Gastroesophageal sphincter (tissue), 4 donors: Measurements from ENCODE around the gene MLST8. TPM values are rescaled to one million over a fixed set of nuclear protein-coding genes. Genes with fewer than 3 reads are reported as not detected.
A peak's percentile ranks its signal among the peaks of the same experiment; 100 is the strongest.

Source experiments
- ATAC-seq: fragments of 150-250 bp; one replicate; pipeline ENCODE4 v1.9.1; 2016; ENCODE audit warnings: mild to moderate bottlenecking, moderate library complexity
- H3K27ac ChIP-seq, 4 donors: fragments of 200-600 bp; sonication (generic) in 3 of 4; 1 replicate in 3 of 4; 2 replicates in 1 of 4; pipeline ENCODE4 v1.5.1; 2016 to 2019
- H3K27me3 ChIP-seq: fragments of 200-600 bp; sonication (generic); one replicate; pipeline ENCODE4 v1.5.1; 2019
- H3K36me3 ChIP-seq, 2 donors: fragments of 200-600 bp; sonication (generic); one replicate each; pipeline ENCODE4 v1.5.1; 2019; ENCODE audit warnings: control low read depth in 1 of 2
- H3K4me1 ChIP-seq, 3 donors: fragments of 200-600 bp; sonication (generic); 1 replicate in 2 of 3; 2 replicates in 1 of 3; pipeline ENCODE4 v1.5.1; 2016 to 2019; ENCODE audit warnings: control low read depth in 2 of 3
- H3K4me3 ChIP-seq, 2 donors: fragments of 200-600 bp; sonication (generic); one replicate each; pipeline ENCODE4 v1.5.1; 2019; ENCODE audit warnings: mild to moderate bottlenecking in 1 of 2, moderate library complexity in 1 of 2
- H3K9me3 ChIP-seq, 3 donors: fragments of 200-600 bp; sonication (generic); one replicate each; pipeline ENCODE4 v1.5.1; 2017 to 2019; ENCODE audit warnings: control low read depth in 2 of 3
- EP300 ChIP-seq: sonication (generic); formaldehyde crosslinking; IDR thresholded peaks from one replicate; pipeline ENCODE4 v1.6.1; 2017; ENCODE audit warnings: antibody characterized with exemption, mild to moderate bottlenecking
- POLR2A ChIP-seq, 2 donors: fragments of 450-650 bp; IDR thresholded peaks; one replicate each; pipeline ENCODE4 v1.6.1; 2017; ENCODE audit warnings: antibody characterized with exemption in 2 of 2, mild to moderate bottlenecking in 2 of 2, moderate library complexity in 1 of 2
- POLR2AphosphoS5 ChIP-seq: sonication (generic); formaldehyde crosslinking; IDR thresholded peaks from one replicate; pipeline ENCODE4 v1.6.1; 2017; ENCODE audit warnings: antibody characterized with exemption
- WGBS, 2 donors: methylation state at CpG; one replicate each; pipeline ENCODE4 v1.1.5; 2018; ENCODE audit warnings: low coverage in 1 of 2; 5-methylcytosine and 5-hydroxymethylcytosine counted together
- total RNA-seq, 4 donors: library from RNA; depleted of rRNA; stranded (reverse); fragments of >200 nt; gene quantifications; one replicate each; pipeline ENCODE4 v1.1.0, GENCODE V29; 2016
- TF ChIP-seq, protein P1 (sequence below), 4 experiments: fragments of 200-600 bp in 2 of 4; fragments of 450-650 bp in 2 of 4; sonication (generic) in 1 of 4; IDR thresholded peaks; one replicate each; pipeline ENCODE4 v1.5.1; 2017 to 2019; ENCODE audit warnings: antibody characterized with exemption in 4 of 4, mild to moderate bottlenecking in 2 of 4, moderate library complexity in 2 of 4

MLST8 gene
- total RNA-seq, 4 donors from 2014 or later = 29.0 to 50.8 (median 34.1) TPM

DNA sequence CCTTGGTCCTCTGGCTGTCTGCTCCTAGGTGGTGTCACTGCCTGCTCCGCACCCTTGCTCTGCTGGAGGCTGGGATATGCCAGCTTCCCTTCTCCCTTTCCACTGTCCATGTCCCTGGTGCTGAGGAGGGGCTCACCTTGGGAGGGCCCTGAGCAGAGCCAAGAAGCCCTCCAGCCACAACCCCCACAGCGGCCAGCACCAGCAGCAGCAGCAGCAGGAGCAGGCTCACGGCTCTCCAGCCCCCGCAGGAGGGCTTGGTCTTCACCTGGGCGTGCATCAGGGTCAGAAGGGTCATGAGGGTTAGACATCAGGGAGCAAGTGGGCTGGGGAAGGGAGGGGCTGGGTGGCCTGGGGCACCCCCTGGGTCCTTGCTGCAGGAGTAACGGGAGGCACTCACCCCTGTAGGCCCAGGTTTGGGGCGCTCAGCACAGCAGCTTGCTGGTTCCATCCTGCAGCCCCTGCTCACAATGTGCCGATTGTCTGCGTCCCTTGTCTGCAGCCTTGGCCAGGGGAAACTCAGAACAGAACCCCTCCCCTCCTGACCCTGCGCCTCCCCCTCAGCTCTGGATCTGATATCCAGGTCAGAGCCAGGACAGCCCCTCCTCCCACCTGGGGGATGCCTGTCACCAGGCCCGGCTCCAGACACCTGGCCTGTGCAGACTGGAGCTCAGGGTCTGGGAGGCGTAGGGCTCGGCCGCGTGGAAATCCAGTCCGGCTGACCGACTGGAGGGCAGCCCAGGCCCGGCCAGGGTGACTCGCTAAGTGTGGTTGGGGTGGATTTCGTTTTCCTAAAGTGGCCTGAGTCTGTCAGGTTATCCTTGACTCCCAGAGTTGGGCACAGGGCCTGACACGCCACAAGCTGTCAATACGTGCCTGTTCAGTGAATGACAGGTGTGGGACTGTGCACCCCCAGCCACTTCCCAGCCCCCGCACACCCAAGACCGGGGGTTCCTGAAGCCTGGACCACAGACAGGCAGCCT, 5.4 kb downstream of the MLST8 start, which contains the start of gene BRICD5:
TSS of gene BRICD5 (minus strand) at position 478 of the 980 bp plus-strand sequence. CDS start at position 448, 30 bp downstream.
- peaks cover 0 to 45% of the 10 kb centered on the region in 2 donors for H3K36me3 ChIP-seq
- 65% methylated on average over 4 of the region's 24 CpGs; no CpG with 5 or more reads in 1 of the 2 donors for WGBS, 2 donors
- no peaks in the 10 kb centered on the region for H3K9me3 ChIP-seq
- peaks cover 6 to 51% (median 24%) of the 10 kb centered on the region in 3 donors for H3K4me1 ChIP-seq
- no peak for ATAC-seq
- no peak within 1 kb of the TSS for H3K4me3 ChIP-seq
- TF ChIP-seq POLR2A (IDR thresholded peaks at IDR 0.05) (no peak), POLR2AphosphoS5 (no peak), EP300 (no peak)
- TF ChIP-seq, protein P1, sequence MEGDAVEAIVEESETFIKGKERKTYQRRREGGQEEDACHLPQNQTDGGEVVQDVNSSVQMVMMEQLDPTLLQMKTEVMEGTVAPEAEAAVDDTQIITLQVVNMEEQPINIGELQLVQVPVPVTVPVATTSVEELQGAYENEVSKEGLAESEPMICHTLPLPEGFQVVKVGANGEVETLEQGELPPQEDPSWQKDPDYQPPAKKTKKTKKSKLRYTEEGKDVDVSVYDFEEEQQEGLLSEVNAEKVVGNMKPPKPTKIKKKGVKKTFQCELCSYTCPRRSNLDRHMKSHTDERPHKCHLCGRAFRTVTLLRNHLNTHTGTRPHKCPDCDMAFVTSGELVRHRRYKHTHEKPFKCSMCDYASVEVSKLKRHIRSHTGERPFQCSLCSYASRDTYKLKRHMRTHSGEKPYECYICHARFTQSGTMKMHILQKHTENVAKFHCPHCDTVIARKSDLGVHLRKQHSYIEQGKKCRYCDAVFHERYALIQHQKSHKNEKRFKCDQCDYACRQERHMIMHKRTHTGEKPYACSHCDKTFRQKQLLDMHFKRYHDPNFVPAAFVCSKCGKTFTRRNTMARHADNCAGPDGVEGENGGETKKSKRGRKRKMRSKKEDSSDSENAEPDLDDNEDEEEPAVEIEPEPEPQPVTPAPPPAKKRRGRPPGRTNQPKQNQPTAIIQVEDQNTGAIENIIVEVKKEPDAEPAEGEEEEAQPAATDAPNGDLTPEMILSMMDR (IDR thresholded peaks at IDR 0.05) = no peak
- no peaks in the 10 kb centered on the region for H3K27me3 ChIP-seq
- H3K27ac ChIP-seq = no peak within 1 kb of the TSS

DNA sequence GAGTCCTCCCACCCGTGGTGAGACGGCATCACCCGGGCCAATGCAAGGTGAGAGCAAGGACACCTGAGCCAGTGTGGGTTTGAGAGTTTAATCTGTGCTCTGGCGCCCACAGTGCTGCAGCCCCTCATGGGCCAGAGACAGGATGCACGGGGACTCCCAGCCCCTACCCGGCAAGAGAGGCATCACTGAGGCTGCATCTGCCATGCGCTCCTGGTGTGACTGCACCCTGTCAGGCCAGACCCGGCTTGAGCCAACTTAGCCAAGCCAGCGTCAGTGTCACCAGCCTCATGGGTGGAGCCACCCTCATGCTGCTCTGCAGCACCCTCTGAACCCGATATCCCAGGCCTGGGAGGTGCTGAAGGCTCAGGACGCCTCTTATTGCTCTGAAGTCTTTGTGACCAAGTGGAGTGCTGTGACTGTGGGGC, 6.7 kb downstream of the MLST8 start:
- Histone ChIP-seq H3K36me3 (peaks cover 0 to 40% of the 10 kb centered on the region in 2 donors), H3K4me3 (no peak overlapping the region), H3K27ac (no peak overlapping the region), H3K4me1 (peaks cover 6 to 41% (median 14%) of the 10 kb centered on the region in 3 donors), H3K9me3 (no peaks in the 10 kb centered on the region), H3K27me3 (no peaks in the 10 kb centered on the region)
- 39 to 62% methylated on average over 2 to 3 of the region's 11 CpGs for WGBS, 2 donors
- no peak for ATAC-seq
- TF ChIP-seq, protein P1 (IDR thresholded peaks at IDR 0.05) = no peak

DNA sequence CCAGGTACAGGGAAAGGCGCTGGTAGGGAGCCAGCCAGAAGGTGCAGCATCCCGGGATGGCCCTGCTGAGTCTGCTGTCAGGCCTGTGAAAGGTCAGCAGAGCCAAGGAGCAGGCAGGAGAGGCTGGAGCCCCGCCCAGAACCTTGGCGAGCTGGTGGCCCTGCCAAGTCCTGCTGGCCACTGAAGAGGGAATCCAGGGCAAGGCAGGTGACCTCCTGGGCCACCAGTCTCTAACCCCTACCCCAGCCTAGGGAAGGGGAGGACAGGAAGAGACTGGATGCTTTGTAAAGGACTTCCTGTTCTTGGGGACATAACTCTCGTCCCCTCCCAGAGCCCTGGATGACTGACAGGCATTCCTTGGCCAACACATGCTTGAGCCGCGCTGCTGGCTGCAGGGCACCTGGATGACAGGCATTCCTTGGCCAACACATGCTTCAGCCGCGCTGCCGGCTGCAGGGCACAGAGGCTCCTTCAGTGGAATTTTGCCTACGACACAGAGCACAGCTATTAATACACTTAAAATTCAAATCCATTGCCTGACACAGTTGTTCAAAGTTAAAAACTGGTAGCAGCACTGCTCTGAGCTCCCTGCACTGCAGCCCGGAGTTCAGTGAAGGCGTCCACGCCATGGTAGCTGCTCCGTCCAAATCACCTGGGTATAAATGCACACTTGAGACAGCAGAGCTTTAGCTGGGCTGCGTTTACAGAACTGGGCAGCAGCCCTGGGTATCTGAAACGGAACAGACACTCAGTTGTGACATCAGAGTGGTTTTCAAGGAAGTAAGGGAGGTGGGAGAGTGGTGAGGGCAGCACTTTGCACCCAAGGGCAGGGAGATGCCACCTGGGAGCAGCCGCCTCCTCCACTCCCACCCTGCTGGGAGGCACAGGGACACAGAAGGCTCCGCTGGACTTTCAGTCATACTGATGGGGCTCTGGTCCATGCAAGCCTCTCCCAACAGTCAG, 7.4 kb downstream of the MLST8 start:
- ATAC-seq = no peak
- Histone ChIP-seq H3K4me1 (peaks cover 6 to 35% (median 14%) of the 10 kb centered on the region in 3 donors), H3K27me3 (no peaks in the 10 kb centered on the region), H3K36me3 (peaks cover 0 to 33% of the 10 kb centered on the region in 2 donors), H3K4me3 (no peak overlapping the region), H3K27ac (no peak overlapping the region), H3K9me3 (no peaks in the 10 kb centered on the region)
- TF ChIP-seq EP300 (no peak), POLR2AphosphoS5 (no peak), POLR2A (IDR thresholded peaks at IDR 0.05) (no peak)
- TF ChIP-seq, protein P1 (IDR thresholded peaks at IDR 0.05) = no peak
- WGBS, 2 donors = 45 to 82% methylated on average over 2 of the region's 19 CpGs

DNA sequence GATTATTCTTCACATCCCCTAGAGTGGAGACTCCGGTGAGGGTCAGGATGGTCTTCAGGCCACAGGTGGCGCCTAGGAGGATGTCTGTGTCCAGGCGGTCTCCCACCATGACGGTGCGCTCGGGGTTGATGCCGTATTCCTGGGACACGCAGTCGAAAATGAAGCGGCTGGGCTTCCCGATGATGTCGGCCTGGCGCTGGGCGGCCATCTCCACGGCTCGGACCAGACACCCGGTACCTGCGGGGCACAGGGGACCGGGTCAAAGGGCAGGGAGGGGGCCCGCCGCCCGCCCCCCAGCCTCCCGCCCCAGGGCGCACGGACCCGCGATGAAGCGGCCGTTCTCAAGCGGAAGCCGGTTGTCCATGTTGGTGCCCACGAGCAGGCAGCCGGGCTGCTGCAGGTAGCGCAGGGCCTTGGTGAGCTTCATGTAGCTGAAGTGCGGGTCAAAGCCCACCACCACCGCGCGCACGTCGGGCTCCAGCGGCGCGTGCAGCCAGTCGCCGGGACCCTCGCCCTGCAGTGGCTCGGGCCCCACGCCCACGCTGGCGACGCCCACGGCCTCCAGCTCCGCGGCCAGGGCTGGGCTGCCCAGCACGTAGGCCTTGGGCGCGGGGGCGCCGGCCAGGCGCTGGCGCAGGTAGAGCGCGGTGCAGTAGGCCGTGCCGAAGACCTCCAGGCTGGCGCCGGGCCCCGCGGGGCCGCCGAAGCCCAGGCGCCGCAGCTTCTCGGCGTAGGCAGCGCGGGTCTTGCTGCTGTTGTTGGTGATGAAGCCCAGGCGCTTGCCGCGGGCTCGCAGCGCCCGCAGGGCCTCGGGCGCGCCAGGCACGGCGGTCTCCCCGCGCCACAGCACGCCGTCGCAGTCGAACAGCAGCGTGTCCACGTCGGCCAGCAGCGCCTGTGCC, 8.8 kb downstream of the MLST8 start:
- Histone ChIP-seq H3K36me3 (peaks cover 0 to 19% of the 10 kb centered on the region in 2 donors), H3K27me3 (no peaks in the 10 kb centered on the region), H3K27ac (peak overlapping the region; percentile 56 to 94 (median 90)), H3K4me1 (peaks cover 6 to 35% (median 14%) of the 10 kb centered on the region in 3 donors), H3K4me3 (peak overlapping the region; percentile 55 to 81), H3K9me3 (no peaks in the 10 kb centered on the region)
- 0% methylated on average over 6 of the region's 98 CpGs; no CpG with 5 or more reads in 1 of the 2 donors for WGBS, 2 donors
- ATAC-seq = no peak
- TF ChIP-seq POLR2A (IDR thresholded peaks at IDR 0.05) (peak; percentile 30 to 50), EP300 (no peak)
